HG03064 (cell line): ENCODE data around the gene ZFP64.

ENCODE experiments used
- ATAC-seq: cut with Tn5 transposase; IDR thresholded peaks from one replicate; pipeline ENCODE4 v1.9.1; 2021; ENCODE audit warnings: low read depth; ENCODE audit not compliant: unreplicated experiment

The ZFP64 gene

DNA sequence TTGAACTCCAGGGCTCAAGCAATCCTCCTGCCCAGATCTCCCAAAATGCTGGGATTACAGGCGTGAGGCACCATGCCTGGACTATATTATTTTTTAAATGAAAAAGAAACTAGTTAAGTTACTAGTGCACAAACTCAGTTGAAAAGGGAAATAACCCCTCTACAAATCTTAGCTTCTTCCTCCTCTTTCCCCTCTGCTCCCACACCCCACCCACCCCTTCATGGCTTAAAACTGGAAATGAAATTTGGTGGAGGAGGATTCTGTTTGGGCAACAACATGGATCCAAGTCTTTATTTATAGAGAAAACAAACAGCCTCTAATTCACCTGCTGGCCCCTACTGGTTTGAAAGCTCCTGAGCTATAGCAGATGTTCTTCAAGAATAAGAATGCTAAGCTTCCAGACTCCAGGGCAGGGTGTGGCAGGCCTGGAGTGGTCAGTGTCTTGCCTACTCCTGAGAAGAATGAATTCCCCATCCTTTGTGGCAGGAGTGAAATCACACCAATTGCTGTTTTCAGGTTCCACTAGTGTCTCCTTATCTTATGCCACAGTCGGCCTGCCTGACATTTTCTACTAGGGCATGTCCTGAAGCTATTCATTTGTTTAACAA, 73.5 kb downstream of the ZFP64 start:
- ATAC-seq, result no peak

DNA sequence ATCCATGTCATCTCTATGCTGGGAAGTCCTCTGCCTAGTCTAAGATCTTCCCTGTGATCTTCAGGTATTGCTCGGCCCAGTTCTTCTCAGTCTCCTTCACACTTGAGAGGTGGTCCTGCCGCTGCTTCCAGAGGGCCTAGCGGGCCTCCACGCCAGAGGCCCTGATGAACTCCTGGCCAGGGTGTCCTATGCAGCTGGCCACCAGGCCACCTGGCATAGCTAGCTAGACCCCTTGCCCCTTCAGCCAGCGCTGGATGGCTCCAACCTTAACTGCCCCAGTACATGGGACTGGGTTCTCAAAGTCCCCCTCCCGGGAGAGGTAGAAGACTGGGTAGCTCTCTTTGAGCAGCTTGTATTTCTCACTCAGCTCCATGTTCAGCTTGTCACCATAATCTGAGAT, 81.1 kb downstream of the ZFP64 start:
- no peak for ATAC-seq

DNA sequence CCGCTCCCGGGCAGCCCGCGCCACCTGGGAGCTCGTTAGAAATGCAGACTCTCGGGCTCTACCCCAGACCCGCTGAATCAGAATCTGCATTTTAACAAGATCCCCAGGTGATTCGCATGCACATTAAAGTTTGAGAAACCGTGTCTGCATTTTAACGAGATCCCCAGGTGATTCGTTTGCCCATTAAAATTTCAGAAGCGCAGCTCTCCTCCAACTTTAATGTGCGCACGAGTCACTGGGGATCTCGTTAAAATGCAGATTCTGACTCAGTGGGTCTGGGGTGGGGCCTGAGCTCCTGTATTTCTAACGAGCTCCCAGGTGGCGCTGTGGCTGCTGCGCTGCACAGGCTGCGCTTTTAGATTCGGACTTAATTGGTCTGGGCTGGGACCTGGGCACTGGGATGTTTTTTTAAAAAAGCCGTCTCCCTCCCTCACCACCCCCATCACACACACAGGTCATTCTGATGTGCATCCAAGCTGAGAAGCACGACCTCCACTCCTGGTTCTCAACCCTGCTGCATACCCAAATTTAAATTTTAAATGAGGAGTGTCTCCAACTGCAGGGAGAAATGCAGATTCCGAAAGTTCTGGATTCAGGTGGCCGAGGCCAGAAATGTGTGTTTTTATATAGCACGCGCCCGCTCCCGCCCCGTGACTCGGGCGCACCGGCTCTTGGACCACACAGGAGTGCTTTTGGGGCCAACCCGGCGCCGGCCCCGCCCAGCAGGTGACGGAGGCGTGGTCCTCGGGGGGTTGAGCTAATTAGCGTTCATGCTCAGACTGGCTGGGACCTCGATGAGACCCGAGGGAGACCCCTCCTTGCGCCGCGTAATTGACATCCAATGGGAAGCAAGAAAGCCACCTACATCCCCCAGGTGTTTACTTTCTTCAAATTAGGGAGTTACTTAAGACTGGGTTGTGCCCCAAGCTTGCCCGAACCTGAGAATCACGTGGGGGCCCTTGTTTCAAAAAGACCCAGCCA, 85.8 kb downstream of the ZFP64 start:
- ATAC-seq, result no peak

DNA sequence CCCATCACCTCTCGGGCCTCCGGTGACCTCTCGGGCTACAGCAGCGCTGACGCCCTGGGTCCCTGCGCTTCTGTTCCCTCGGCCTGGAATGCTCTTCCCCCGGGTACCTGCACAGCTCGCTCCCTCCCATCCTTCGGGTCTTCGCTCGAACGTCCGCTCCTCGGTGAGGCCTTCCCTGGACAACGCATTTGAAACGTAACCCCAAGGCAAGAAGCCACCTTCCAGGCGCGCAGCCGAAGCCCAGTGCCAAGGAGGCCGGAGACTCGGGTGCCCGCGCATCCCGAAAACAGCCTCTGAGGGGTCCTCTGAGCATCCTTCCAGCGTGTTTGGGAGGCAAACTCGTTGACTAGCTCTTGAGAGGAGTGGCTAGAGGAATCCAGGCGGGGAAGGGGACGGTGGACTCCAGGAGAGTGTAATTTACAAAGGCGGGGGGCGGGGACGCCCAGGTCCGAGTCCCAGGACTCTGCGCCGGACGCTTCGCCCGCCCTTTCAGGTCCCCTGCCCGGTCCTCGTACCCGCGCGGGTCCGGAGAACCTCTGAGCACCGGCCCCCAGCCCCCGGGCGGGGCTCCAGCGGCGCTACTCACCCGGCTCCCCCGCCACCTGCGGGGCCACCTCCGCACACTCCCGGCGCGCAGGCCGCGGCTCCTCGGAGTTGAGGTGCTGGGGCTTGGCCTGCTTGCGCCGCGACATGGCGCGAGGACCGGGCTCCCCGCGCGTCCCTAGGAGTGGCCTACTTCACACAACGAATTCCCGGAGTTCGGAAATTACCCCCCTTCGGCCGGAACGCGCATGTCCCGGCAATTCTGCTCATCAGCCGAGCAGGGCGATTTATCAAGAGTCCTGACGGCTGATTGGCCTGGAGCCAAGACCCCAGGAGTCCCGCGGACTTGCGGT, 86.8 kb downstream of the ZFP64 start:
- ATAC-seq, result no peak

DNA sequence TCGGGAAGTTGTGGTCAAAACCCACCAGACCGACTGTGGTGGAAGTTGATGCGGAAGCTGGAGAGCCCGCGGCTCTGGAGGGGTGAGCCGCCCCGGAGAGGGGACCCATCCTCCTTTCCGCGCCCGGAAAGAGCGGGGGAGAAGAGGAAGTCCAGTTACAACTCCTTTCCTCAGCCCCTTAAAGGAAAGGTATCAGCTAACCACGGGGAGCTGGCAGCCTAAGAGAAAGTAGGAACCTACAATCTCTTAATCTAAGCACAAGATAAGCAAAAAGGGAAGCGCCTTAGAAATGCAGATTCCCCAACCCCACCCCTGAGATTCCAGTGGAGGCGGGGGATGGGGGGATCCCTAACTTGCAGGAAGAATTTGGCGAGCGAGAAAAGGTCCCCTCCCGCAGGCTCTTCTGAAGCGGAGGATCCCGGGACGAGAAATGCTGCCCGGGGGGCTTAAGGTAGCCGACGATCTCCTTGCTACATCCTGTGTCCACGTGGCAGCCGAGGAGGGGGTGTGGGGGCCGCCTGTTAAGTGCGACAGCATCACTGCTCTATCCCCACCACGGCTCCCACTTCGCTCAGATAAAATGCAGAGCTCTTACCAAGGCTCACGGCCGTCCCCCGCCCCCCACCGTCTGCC, 87.5 kb downstream of the ZFP64 start:
- no peak for ATAC-seq

DNA sequence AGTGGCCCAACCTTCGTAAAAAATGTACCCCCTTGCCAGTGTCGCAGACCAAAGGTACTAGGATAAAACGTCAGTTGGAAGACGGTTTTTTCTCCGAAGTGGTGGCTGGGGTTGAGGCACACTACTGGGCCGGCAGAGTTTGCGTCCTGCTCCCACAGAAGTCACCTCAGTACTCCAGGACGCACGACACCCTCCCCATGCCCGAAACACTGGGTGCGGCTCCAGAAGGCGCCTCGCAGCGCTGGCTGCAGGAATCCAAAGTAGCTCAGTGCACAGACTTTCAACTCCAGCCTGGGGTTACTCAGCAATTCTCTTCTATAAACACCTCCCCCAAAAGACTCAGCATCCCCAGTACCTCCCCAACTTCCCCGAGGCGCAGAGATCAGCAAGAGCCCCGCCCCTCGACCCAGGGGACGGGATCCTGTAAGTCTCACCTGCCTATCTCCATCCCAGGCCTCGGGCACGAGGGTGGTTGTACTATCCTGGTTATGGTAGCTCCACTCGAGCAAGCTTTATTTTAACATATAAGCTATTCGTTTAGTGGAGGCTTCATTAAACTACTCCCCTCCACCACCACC, 88.2 kb downstream of the ZFP64 start:
- ATAC-seq, result no peak

DNA sequence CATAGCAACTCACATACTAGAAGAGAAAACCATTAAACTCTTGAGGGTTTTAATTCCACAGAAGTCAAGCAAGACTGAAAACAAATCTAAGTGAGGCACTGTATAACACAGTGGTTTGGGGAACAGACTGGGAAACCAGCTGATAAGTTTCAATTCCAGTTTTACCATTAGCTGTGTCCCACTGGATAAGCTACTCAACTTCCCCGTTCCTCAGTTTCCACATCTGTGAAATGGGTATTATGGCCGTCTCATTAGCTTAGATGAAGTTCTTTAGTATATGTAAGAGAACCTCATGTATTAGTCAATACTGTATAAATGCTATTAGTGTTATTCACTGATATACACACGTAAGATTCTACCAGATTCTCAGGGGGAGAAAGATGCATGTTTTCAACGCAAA, 89.0 kb downstream of the ZFP64 start:
- no peak for ATAC-seq

DNA sequence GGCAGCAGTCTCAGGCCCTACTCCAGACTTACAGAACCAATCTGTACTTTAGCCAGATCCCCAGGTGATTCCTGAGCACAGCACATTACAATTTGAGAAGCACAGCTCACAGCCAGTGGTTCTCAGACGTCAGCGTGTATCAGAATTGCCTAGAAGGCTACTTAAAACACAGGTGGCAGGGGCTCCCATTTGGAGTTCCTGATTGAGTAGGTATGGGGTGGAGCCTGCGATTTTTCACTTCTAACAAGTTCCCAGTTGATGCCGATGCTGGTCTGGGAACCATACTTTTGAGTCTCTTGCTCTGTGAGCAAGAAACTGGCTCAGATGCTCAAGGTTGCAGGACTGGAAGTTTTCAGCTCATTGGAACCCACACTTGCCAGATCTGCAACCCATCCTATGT, 89.5 kb downstream of the ZFP64 start:
- ATAC-seq, result no peak
